ENCODE data around the gene NXPH3. TPM values are rescaled to one million over a fixed set of nuclear protein-coding genes. Genes with fewer than 3 reads are reported as not detected.

The NXPH3 gene
- total and polyA plus RNA-seq, 10 of the 15 experiments (the other 5 are each of a cell fraction or from before 2014, with no cell fraction given) = 0.08 to 0.35 (median 0.12) TPM; not detected in 2

- TF ChIP-seq, protein P1, sequence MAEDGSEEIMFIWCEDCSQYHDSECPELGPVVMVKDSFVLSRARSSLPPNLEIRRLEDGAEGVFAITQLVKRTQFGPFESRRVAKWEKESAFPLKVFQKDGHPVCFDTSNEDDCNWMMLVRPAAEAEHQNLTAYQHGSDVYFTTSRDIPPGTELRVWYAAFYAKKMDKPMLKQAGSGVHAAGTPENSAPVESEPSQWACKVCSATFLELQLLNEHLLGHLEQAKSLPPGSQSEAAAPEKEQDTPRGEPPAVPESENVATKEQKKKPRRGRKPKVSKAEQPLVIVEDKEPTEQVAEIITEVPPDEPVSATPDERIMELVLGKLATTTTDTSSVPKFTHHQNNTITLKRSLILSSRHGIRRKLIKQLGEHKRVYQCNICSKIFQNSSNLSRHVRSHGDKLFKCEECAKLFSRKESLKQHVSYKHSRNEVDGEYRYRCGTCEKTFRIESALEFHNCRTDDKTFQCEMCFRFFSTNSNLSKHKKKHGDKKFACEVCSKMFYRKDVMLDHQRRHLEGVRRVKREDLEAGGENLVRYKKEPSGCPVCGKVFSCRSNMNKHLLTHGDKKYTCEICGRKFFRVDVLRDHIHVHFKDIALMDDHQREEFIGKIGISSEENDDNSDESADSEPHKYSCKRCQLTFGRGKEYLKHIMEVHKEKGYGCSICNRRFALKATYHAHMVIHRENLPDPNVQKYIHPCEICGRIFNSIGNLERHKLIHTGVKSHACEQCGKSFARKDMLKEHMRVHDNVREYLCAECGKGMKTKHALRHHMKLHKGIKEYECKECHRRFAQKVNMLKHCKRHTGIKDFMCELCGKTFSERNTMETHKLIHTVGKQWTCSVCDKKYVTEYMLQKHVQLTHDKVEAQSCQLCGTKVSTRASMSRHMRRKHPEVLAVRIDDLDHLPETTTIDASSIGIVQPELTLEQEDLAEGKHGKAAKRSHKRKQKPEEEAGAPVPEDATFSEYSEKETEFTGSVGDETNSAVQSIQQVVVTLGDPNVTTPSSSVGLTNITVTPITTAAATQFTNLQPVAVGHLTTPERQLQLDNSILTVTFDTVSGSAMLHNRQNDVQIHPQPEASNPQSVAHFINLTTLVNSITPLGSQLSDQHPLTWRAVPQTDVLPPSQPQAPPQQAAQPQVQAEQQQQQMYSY (CRISPR knock-in tag; IDR thresholded peaks at IDR 0.05) = no peak
- TF ChIP-seq BHLHE40 (IDR thresholded peaks at IDR 0.05; ENCODE audit: borderline replicate concordance in 1 of 2, low read depth in 2 of 2, low read length in 1 of 2) = no peak
- no peak for TF ChIP-seq ZNF384 (IDR thresholded peaks at IDR 0.05; ENCODE audit: borderline replicate concordance, low read depth, low read length)
- TF ChIP-seq CREM (IDR thresholded peaks at IDR 0.05; ENCODE audit: low read depth) = no peak
- no peak for TF ChIP-seq SRF (IDR thresholded peaks at IDR 0.05; ENCODE audit: low read depth in 2 of 2, low read length in 2 of 2)
- TF ChIP-seq WRNIP1 (IDR thresholded peaks at IDR 0.05; ENCODE audit: borderline replicate concordance, low read depth, low read length) = no peak
- no peak for TF ChIP-seq ZNF217 (IDR thresholded peaks at IDR 0.05)
Observed at GRCh38 chr17:49573510-49574322, 2.0 kb upstream of the NXPH3 start (continued).

Measured in GM12878 (cell line).